Activated CD8-positive, alpha-beta memory T cell treated with anti-CD3 and anti-CD28 coated beads for 1 hour (primary cell): Measurements from ENCODE around the gene FUT1.
"Not testable (repeated sequence)": the region's sequence is repeated elsewhere in the genome, so short reads cannot be mapped to it uniquely, and the experiment has no call there.

Experiments used
- DNase-seq, 2 donors: peaks; one replicate each; pipeline ENCODE4 v3.0.0-alpha.2; 2020; ENCODE audit warnings: low read depth in 1 of 2; ENCODE audit errors: extremely low read depth in 1 of 2

FUT1 gene

DNA sequence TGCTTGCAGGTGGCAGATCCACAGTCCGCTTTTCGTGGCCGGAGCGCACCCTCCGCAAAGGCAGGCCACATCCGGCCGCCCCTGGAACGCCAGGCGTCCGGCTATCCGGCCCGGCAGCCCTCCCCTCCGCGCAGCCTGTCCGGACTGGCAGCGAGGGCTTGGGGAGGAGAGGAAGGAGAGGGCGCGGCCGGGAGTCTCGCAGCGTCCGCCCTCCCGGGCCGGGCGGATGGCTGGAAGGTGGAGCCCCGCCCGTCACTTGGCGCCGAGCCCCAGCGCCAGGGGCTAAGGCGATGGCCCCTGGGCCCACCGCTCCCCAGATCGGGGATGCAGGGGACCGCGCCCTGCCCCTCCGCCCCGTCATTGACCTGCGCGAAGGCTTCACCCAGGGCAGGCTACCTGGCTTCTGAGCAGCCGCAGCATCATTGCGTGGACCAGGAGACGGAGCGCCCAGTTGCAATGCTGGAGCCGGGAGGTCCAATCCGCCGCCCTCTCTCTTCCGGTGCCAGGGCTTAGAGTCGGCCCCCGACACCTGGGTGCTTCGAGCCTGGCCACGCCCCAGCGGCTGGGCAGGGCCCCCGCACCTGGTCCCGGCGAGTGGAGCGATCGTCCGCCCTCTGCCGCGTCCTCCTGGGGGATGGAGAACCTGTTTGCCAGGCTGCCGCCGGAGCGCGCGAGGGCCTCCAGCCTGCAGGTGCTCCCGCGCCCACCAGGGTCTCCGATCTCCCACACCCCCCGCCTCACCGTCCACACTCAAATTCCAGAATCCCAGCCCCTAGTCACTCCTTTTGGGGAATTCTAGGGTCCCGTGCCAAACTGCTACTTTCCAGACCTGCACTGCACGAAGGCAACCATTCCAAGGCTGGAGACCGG lies at the start of gene FUT1:
Gene FUT1, minus strand, starts transcription at position 146 of the 870 bp plus-strand sequence. CDS start 1,360 bp downstream, outside the sequence.
- no peak for DNase-seq

DNA sequence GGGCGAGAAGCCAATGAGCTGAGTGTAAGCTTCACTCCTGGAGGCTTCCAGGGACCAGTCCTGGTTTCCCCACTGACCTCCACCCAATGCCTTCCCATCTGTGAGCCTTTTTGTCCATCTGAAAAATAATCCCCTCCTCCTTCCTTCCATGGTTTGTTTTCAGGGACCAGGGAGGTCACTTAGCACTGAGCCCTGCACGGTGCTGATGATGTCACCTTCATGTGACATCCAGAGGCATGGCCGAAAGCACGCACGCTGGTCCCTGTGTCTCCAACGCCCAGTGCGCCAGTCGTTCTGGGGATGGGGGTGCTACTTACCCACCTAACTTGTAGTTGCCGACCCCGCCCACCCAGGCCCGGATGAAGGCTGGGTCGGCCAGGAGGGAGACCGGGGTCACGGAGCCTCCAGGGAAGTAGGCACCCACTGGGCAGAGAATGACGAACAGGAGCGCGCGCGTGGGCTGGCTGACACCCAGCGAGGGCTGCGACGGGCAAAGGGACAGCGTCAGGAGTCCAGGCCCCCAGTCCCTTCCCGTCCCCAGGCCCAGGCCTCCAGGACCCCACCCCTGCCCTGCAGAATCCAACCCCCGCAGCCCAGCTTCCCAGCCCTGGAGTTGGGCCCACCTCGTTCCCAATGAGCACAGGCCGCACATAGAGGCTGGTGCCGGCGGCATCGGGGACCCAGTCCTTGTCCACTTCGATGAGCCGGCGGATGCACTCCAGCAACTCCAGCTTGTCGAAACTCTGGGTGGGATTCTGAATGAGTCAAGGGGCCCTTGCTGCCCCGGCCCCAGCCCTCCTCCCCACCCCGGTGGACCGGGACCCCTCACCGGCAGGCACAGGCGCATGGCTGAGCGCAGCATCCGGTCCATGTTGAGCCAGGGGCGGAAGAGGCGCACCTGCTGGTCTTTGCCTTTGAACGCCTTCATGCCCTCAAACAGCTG lies 47.2 kb upstream of the FUT1 start:
- no peak for DNase-seq

GRCh38 chr19:48798937-48799336 lies 46.5 kb upstream of the FUT1 start:
- DNase-seq, result no peak

DNA sequence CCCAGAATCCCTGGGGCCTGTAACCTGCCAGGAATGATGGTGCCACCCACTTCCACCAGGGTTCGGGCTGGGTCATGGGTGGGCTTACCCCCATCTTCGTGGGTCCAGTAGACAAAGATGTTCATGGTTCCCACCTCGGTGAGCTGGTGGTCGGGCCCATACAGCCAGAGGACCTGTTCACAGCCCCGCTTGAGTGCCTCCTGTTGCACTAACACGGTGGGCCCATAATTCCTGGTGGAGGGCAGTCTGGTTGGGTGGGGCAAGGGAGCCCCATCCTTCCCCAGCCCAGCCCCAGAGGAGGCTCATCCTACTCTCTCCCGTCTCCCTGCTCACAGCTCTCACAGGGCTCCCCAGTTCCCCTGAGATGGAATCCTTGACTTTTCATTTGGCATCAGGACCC lies 44.7 kb upstream of the FUT1 start:
- no peak for DNase-seq

DNA sequence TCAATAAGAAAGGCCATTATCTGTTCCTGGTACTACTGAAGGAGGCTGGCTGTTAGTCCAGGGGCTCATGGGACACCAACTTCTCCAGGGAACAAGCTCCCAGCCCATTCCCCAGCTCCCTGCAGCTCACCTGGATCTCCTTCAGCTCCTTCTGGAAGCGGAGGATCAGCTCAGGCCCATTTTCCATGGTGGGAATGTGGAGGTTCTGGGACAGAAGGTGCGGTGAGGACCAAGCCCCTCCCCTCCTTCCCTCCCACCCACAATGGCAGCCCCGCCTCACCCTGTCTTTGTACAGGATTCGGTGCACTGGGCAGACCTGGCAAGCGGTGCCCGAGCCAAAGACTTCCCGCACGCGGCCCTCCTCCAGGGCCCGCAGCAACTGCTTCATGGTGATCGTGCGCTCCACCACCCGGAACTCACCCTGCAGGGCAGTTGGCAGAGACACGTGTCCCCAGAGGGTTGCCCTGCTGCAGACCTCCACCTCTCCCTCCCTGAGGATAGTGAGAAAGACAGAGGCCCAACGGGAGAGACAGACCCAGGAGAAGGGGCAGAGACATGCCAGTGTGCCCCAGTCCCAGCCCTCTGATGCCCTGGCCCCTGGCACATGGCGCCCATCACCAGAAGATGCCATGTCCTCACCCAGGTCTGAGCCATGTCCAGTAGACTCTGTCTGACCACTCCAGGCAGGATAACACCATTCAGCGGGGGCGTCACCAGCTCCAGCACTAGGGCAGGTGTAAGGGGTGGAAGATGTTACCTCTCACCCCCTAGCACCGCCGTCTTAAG lies 44.0 kb upstream of the FUT1 start:
- DNase-seq, result no peak

GRCh38 chr19:48795685-48796070 lies 43.2 kb upstream of the FUT1 start:
- DNase-seq, result no peak

DNA sequence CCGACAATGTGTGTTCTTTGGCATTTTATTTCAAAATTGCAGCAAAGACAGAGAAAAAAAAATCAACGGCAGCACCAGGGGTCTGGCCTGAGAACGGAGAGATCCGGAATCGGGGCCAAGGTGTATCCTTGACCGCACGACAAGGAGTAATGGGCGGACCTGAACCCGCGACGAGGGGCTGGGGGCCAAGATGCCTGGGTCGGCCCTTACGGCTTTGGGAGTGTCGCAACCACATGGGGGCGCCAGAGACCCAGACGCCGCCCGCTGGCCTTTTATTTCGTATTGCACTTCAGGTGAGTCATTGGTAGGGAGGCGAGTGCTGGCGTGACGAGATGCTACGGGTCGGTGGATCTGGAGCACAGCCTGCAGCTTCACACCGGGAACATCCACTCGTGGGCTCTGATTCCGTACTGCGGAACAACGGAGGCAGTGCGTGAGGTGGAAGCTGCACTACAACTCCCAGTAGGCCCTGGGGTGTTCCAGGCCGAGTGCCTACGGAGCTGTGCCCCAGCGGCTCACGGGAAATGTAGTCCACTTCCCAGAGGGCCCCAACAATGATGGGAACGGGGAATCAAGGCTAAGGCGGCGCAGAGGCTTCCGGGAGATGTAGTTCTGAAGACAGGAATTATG lies 42.7 kb upstream of the FUT1 start:
- peak; percentile 61 to 71 for DNase-seq

DNA sequence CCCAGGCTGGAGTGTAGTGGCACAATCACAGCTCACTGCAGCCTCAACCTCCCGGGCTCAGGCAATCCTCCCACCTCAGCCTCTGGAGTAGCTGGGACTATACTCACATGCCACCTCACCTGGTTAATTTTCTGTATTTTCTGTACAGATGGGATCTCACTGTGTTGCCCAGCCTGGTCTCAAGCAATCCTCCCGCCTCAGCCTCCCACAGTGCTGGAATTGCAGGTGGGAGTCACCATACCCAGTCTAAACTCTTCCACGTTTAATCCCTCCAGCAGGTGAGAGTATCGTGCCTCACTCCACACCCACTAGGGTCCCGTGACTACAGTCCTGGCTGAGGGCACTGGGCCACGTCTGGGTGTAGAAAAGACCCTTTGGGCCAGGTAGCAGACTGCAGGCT lies 41.9 kb upstream of the FUT1 start:
- DNase-seq, result no peak

DNA sequence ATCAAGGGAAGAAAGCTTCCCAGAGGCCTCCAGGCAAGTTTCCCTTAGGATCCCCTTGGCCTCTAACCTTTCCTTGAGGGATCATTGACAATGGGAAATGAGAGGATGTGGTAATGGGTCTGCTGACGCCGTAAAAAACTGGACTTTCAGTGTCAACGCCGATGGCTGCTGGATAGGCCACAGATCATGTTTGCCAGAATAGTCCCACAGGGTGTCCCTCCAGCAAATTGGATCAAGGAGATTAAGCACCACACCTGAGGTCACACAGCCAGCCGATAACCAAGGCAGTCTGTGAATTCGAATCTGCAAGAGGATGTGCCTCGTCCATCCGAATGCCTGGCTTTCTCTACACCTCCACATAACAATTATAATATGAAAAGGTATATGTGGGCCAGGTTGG lies 40.8 kb upstream of the FUT1 start:
- DNase-seq, result no peak

DNA sequence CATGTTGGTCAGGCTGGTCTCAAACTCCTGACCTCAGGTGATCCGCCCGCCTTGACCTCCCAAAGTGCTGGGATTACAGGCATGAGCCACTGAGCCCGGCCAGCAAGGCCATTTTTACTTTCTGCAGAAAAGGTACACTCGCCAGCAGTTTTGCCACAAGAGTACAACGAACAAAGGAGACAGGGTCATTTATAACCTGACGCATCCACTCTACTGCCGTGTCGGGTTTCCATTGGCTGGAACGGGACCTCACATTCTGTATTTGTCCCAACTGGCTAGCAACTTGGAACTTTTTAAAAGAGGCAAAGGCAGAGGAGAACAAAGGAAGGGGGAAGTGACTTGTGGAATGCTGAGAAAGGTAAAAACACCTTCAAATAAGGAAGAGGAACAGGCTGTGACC lies 34.9 kb upstream of the FUT1 start:
- DNase-seq, result not testable (repeated sequence)

DNA sequence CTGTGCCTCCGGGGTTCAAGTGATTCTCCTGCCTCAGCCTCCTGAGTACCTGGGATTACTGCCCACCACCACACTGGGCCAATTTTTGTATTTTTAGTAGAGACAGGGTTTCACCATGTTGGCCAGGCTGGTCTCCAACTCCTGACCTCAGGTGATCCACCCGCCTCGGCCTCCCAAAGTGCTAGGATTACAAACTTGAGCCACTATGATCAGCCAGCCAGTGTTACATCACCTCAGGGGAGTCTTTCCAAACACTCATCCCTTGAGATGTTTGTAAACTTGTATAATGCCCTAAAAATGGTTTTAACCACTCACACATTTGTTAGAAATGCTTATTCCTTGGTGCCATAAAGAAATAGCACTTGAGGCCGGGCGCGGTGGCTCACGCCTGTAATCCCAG lies 34.0 kb upstream of the FUT1 start:
- not testable (repeated sequence) for DNase-seq

DNA sequence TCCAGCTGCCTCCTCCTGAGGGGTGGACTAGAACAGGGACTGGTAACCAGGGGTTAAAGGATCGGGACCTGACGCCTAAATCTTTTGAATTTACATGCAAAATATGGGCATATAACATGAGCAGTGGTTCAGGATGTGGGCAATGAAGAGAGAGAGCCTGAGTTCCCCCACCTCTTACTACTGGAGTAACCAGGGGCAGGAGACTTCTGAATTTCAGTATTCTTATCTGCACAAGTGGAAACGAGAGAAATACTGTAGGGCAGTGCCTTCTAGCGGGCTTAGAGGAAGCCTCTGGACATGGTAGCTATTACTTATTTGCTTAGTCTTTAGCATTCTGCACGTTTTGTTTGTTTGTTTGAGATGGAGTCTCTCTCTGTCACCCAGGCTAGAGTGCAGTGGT lies 32.1 kb upstream of the FUT1 start:
- DNase-seq, result no peak

- no peak for DNase-seq
Measured at GRCh38 chr19:48780631-48781391, 28.4 kb upstream of the FUT1 start.

- DNase-seq, result no peak
Measured at GRCh38 chr19:48779636-48780035, 27.2 kb upstream of the FUT1 start.

- no peak for DNase-seq
Measured at GRCh38 chr19:48777720-48778119, 25.3 kb upstream of the FUT1 start.

DNA sequence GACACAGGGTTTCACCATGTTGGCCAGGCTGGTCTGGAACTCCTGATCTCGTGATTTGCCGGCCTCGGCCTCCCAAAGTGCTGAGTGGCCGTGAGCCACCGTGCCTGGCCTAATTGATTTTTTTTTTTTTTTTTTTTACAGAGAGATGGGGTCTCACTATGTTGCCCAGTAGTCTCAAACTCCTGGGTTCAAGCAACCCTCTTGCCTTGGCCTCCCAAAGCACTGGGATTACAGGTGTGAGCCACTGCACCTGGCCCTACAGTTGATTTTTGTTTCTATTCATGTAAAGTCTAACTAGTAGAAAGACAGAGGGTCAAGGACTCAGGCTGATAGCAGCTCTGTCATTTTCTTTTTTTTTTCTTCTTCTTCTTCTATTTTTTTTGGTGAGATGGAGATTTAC lies 24.7 kb upstream of the FUT1 start:
- DNase-seq, result no peak

- DNase-seq, result no peak
Measured at GRCh38 chr19:48772503-48772953, 20.1 kb upstream of the FUT1 start.

GRCh38 chr19:48770734-48771472 lies 18.5 kb upstream of the FUT1 start:
- no peak for DNase-seq

DNA sequence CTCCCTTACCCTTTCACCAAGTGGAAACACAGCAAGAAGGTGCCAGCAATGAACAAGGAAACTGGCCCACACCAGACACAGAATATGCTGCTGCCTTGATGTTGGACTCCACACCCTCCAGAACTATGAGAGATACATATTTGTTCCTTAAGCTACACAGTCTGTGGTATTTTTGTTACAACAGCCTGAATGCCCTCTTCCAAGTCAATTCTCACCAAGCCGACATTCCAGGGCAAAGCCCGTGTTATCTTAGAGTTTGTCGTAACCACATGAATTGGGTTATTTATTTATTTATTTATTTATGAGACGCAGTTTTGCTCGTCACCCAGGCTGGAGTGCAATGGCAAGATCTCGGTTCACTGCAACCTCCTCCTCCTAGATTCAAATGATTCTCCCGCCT lies 17.8 kb upstream of the FUT1 start:
- DNase-seq, result no peak
